Measurements from ENCODE around the gene ASPRV1. TPM values are rescaled to one million over a fixed set of nuclear protein-coding genes. Genes with fewer than 3 reads are reported as not detected.

Gene ASPRV1
- total RNA-seq, 3 donors from 2014 or later = 0.55 to 1.1 (median 0.55) TPM

- Histone ChIP-seq H3K36me3 (ENCODE audit: low read depth) (no peaks in the 10 kb centered on the region), H3K4me3 (no peak overlapping the region), H3K9me3 (no peaks in the 10 kb centered on the region), H3K4me1 (ENCODE audit: low read depth) (no peaks in the 10 kb centered on the region)
- no peak for TF ChIP-seq CTCF (IDR thresholded peaks at IDR 0.05)
- no peak for ATAC-seq
- intact Hi-C loops (cut with DNase I, micrococcal nuclease) = no loop called here
- no peak for DNase-seq
Measured at GRCh38 chr2:69972822-69973221, 11.4 kb upstream of the ASPRV1 start.

- no peaks in the 10 kb centered on the region for H3K4me1 ChIP-seq (ENCODE audit: low read depth)
- no peaks in the 10 kb centered on the region for H3K36me3 ChIP-seq (ENCODE audit: low read depth)
- H3K4me3 ChIP-seq = no peak overlapping the region
- no peaks in the 10 kb centered on the region for H3K9me3 ChIP-seq
- DNase-seq = peak in 2 of 3 donors; percentile 12 to 28
- intact Hi-C loops (cut with DNase I, micrococcal nuclease) = no loop called here
- no peak for TF ChIP-seq CTCF (IDR thresholded peaks at IDR 0.05)
- ATAC-seq = no peak
Measured at GRCh38 chr2:69969991-69970390, 8.6 kb upstream of the ASPRV1 start.

GRCh38 chr2:69969126-69969983 lies 7.9 kb upstream of the ASPRV1 start:
- no peak for TF ChIP-seq CTCF (IDR thresholded peaks at IDR 0.05)
- Histone ChIP-seq H3K4me3 (no peak overlapping the region), H3K9me3 (no peaks in the 10 kb centered on the region), H3K4me1 (ENCODE audit: low read depth) (peaks cover 4% of the 10 kb centered on the region), H3K36me3 (ENCODE audit: low read depth) (no peaks in the 10 kb centered on the region)
- intact Hi-C loops (cut with DNase I, micrococcal nuclease) = no loop called here
- ATAC-seq (no peak), DNase-seq (peak in 1 of 3 donors; percentile 17)

- H3K4me1 ChIP-seq (ENCODE audit: low read depth) = peaks cover 11% of the 10 kb centered on the region
- no peak overlapping the region for H3K4me3 ChIP-seq
- ATAC-seq (no peak), DNase-seq (peak in 1 of 3 donors; percentile 10)
- no peak for TF ChIP-seq CTCF (IDR thresholded peaks at IDR 0.05)
- intact Hi-C loops (cut with DNase I, micrococcal nuclease) = no loop called here
- no peaks in the 10 kb centered on the region for H3K9me3 ChIP-seq
- no peaks in the 10 kb centered on the region for H3K36me3 ChIP-seq (ENCODE audit: low read depth)
Measured at GRCh38 chr2:69968609-69969008, 7.2 kb upstream of the ASPRV1 start.

- intact Hi-C loops (cut with DNase I, micrococcal nuclease) = no loop called here
- no peak for ATAC-seq
- H3K4me1 ChIP-seq (ENCODE audit: low read depth) = peaks cover 14% of the 10 kb centered on the region
- TF ChIP-seq CTCF (IDR thresholded peaks at IDR 0.05) = no peak
- no peaks in the 10 kb centered on the region for H3K36me3 ChIP-seq (ENCODE audit: low read depth)
- H3K9me3 ChIP-seq = no peaks in the 10 kb centered on the region
- no peak overlapping the region for H3K4me3 ChIP-seq
- DNase-seq = no peak
Measured at GRCh38 chr2:69966496-69966895, 5.1 kb upstream of the ASPRV1 start.
